Panc1 (cell line): ENCODE results near the gene INPP5A. TPM values are rescaled to one million over a fixed set of nuclear protein-coding genes. Genes with fewer than 3 reads are reported as not detected.

ENCODE experiments used
- ATAC-seq: fragments of 200-7000 bp; cut with Tn5 transposase; 2 replicates; pipeline ENCODE4 v1.9.1; 2020; ENCODE audit warnings: mild to moderate bottlenecking, moderate library complexity
- BruUV-seq: library from RNA; stranded (reverse); fragments of 400-500 nt; replicated peaks from 2 replicates; lab custom pipeline; 2021; lab: Mats Ljungman, UMichigan
- CTCF ChIA-PET: fragments of 300-600 bp; sonication (Branson Sonifier 250); formaldehyde crosslinking; loops from one replicate; lab custom pipeline; 2022; ENCODE audit warnings: antibody characterized with exemption; lab: Charles Lee
- POLR2A ChIA-PET: fragments of 300-600 bp; sonication (Branson Sonifier 250); formaldehyde crosslinking; loops from one replicate; lab custom pipeline; 2022; ENCODE audit warnings: antibody characterized with exemption; lab: Charles Lee
- DNase-seq: peaks from one replicate; pipeline ENCODE4 v3.0.0-alpha.2; 2010; ENCODE audit warnings: low read depth, low spot score
- H3K27ac ChIP-seq: 2 replicates; pipeline ENCODE4 v1.5.1; 2011; ENCODE audit warnings: mild to moderate bottlenecking, low read length, inconsistent platforms
- H3K27me3 ChIP-seq: fragments of 200-500 bp; sonication (Bioruptor generic); 2 replicates; pipeline ENCODE4 v1.6.0; 2014; ENCODE audit warnings: low read length, inconsistent platforms; ENCODE audit not compliant: control insufficient read depth, insufficient read depth
- H3K36me3 ChIP-seq: fragments of 200-500 bp; sonication (Bioruptor generic); 2 replicates; pipeline ENCODE4 v1.5.1; 2014; ENCODE audit warnings: inconsistent platforms, mild to moderate bottlenecking, low read length, moderate library complexity; ENCODE audit not compliant: control insufficient read depth, insufficient read depth
- H3K4me1 ChIP-seq: 2 replicates; pipeline ENCODE4 v1.5.1; 2011; ENCODE audit warnings: inconsistent platforms, mild to moderate bottlenecking, low read length, moderate library complexity; ENCODE audit not compliant: control insufficient read depth, insufficient read depth
- H3K4me3 ChIP-seq, 2 experiments: 2 replicates each; pipeline ENCODE4 v1.5.1; 2011 to 2012; ENCODE audit warnings: low read depth in 2 of 2, low read length in 2 of 2, mild to moderate bottlenecking in 2 of 2, inconsistent platforms in 1 of 2, moderate library complexity in 1 of 2
- H3K9me3 ChIP-seq: fragments of 200-500 bp; sonication (Bioruptor generic); 2 replicates; pipeline ENCODE4 v1.5.1; 2014; ENCODE audit warnings: low read depth, mild to moderate bottlenecking, inconsistent platforms, low read length, moderate library complexity; ENCODE audit not compliant: control insufficient read depth, insufficient read depth
- CTCF ChIP-seq: fragments of 450-650 bp; IDR thresholded peaks from 2 replicates; pipeline ENCODE4 v1.5.1; 2017; ENCODE audit warnings: mild to moderate bottlenecking
- POLR2AphosphoS5 ChIP-seq: IDR thresholded peaks from 2 replicates; pipeline ENCODE4 v1.6.1; 2012; ENCODE audit warnings: mild to moderate bottlenecking, low read depth, low read length, moderate library complexity
- REST ChIP-seq, 2 experiments: IDR thresholded peaks; 2 replicates each; pipeline ENCODE4 v1.6.1; 2011 to 2012; ENCODE audit warnings: low read depth in 2 of 2, control low read depth in 1 of 2, low read length in 1 of 2, mild to moderate bottlenecking in 1 of 2, moderate library complexity in 1 of 2; ENCODE audit not compliant: insufficient read depth in 1 of 2
- SIN3A ChIP-seq: IDR thresholded peaks from 2 replicates; pipeline ENCODE4 v1.6.1; 2012; ENCODE audit warnings: low read depth, mild to moderate bottlenecking, low read length, moderate library complexity, borderline replicate concordance; ENCODE audit not compliant: insufficient read depth
- TCF7L2 ChIP-seq: IDR thresholded peaks from 2 replicates; pipeline ENCODE4 v1.6.1; 2011; ENCODE audit warnings: mild to moderate bottlenecking, low read depth, low read length, inconsistent platforms
- in situ Hi-C: cut with HindIII; loops from 2 replicates; pipeline ENCODE4 v1.10.0; 2016; ENCODE audit warnings: low sequenced_read_pairs, low pct_unique_long_range_greater_than_20kb
- intact Hi-C: fragments of 100-400 bp; cut with micrococcal nuclease; formaldehyde crosslinking; loops from one replicate; pipeline ENCODE4 v1.10.0; 2022; ENCODE audit not compliant: unreplicated experiment
- total RNA-seq: library from RNA; stranded (reverse); gene quantifications from one replicate; pipeline ENCODE4 v1.2.1, GENCODE V29; 2021; ENCODE audit not compliant: unreplicated experiment

The INPP5A gene
- total RNA-seq, 1 experiment from 2014 or later: 60.0 TPM

GRCh38 chr10:132549371-132549770 is 11.8 kb downstream of the INPP5A start:
- intact Hi-C loops: no loop called here
- TF ChIP-seq SIN3A (no peak), POLR2AphosphoS5 (no peak), TCF7L2 (no peak), REST (IDR thresholded peaks at IDR 0.05; ENCODE audit: insufficient read depth in 1 of 2, low read depth in 2 of 2, low read length in 1 of 2) (no peak), CTCF (no peak)
- ATAC-seq (no peak), DNase-seq (no peak)
- CTCF ChIA-PET: no interaction called here
- peaks cover 23% of the 10 kb centered on the region for H3K4me1 ChIP-seq
- no peaks in the 10 kb centered on the region for H3K36me3 ChIP-seq
- no peaks in the 10 kb centered on the region for H3K27me3 ChIP-seq
- in situ Hi-C loops: no loop called here
- no peak overlapping the region for H3K27ac ChIP-seq
- POLR2A ChIA-PET: interaction anchor here (0.7 kb wide), 1 partner anchor 31 kb away, joined by 18 read pairs; no protein-coding TSS in a partner anchor
- BruUV-seq: no TSS peak
- no peak overlapping the region for H3K4me3 ChIP-seq
- no peaks in the 10 kb centered on the region for H3K9me3 ChIP-seq

GRCh38 chr10:132550366-132551092 is 12.9 kb downstream of the INPP5A start:
- H3K9me3 ChIP-seq: no peaks in the 10 kb centered on the region
- H3K27ac ChIP-seq: no peak overlapping the region; the same call in 1 of the 2 replicates
- DNase-seq (no peak), ATAC-seq (no peak)
- H3K36me3 ChIP-seq: no peaks in the 10 kb centered on the region
- BruUV-seq: TSS peak; percentile 70
- H3K27me3 ChIP-seq: no peaks in the 10 kb centered on the region
- H3K4me1 ChIP-seq: peaks cover 16% of the 10 kb centered on the region
- POLR2A ChIA-PET: no interaction called here
- H3K4me3 ChIP-seq: no peak overlapping the region
- TF ChIP-seq REST (IDR thresholded peaks at IDR 0.05; ENCODE audit: insufficient read depth in 1 of 2, low read depth in 2 of 2, low read length in 1 of 2) (no peak), SIN3A (no peak), CTCF (no peak), POLR2AphosphoS5 (no peak), TCF7L2 (no peak)
- intact Hi-C loops: no loop called here
- CTCF ChIA-PET: no interaction called here
- in situ Hi-C loops: no loop called here
